Ovary (tissue), 9 donors: Measurements from ENCODE around the gene LHFPL6. TPM values are rescaled to one million over a fixed set of nuclear protein-coding genes. Genes with fewer than 3 reads are reported as not detected.

Experiments
- DNase-seq, 5 donors: peaks; one replicate each; pipeline ENCODE4 v3.0.0-alpha.2; 2019 to 2020
- H3K27ac ChIP-seq, 2 donors: fragments of 200-600 bp; one replicate each; pipeline versions ENCODE4 v1.5.1 to v1.8.0; 2019 to 2022
- H3K27me3 ChIP-seq: fragments of 200-600 bp; one replicate; pipeline ENCODE4 v1.8.0; 2022
- H3K36me3 ChIP-seq: fragments of 200-600 bp; sonication (generic); one replicate; pipeline ENCODE4 v1.5.1; 2019
- H3K4me1 ChIP-seq: one replicate; pipeline ENCODE4 v1.8.1; 2013; ENCODE audit warnings: mild to moderate bottlenecking, moderate library complexity; ENCODE audit not compliant: insufficient read depth
- H3K4me3 ChIP-seq: fragments of 200-600 bp; sonication (generic); one replicate; pipeline ENCODE4 v1.5.1; 2017
- H3K9me3 ChIP-seq, 2 donors: fragments of 200-600 bp in 1 of 2; sonication (generic) in 1 of 2; one replicate each; pipeline versions ENCODE4 v1.5.1 to v1.8.1; 2013 to 2019; ENCODE audit warnings: mild to moderate bottlenecking in 1 of 2, moderate library complexity in 1 of 2
- CTCF ChIP-seq, 3 donors: fragments of 450-650 bp in 2 of 3; fragments of 200-600 bp in 1 of 3; IDR thresholded peaks; one replicate each; pipeline versions ENCODE4 v1.5.1 to v1.8.0; 2016 to 2022; ENCODE audit warnings: antibody characterized with exemption in 3 of 3, mild to moderate bottlenecking in 1 of 3
- EP300 ChIP-seq: sonication (generic); formaldehyde crosslinking; IDR thresholded peaks from one replicate; pipeline ENCODE4 v1.6.1; 2017; ENCODE audit warnings: antibody characterized with exemption
- POLR2A ChIP-seq: fragments of 450-650 bp; IDR thresholded peaks from one replicate; pipeline ENCODE4 v1.6.1; 2017; ENCODE audit warnings: antibody characterized with exemption, mild to moderate bottlenecking, moderate library complexity
- WGBS, 3 donors: extraction: QIAGEN DNeasy Blood & Tissue Kit in 1 of 3; methylation state at CpG; one replicate each; pipeline versions ENCODE4 v1.1.5 to v1.1.7; 2013 to 2017; 5-methylcytosine and 5-hydroxymethylcytosine counted together
- intact Hi-C, 4 donors: fragments of 100-400 bp; cut with DNase I; formaldehyde crosslinking; loops; one replicate each; pipeline versions ENCODE4 v1.11.0 to v1.15.1; 2022 to 2023
- polyA plus RNA-seq, 2 donors: library from polyadenylated mRNA; stranded (reverse); fragments of 200-250 nt in 1 of 2; fragments of 350-450 nt in 1 of 2; fragmentation: Illumina TruSeq in 1 of 2; extraction: RNeasy Lipid Tissue Mini Kit (QIAGEN cat#74804) in 1 of 2; gene quantifications; one replicate each; pipeline ENCODE4 v1.2.3, GENCODE V29; 2013 to 2014
- total RNA-seq, 7 donors: library from RNA; depleted of rRNA in 2 of 7; stranded (reverse); fragments of >200 nt in 2 of 7; fragmentation: NEBNext Ultra II Directional in 3 of 7; extraction: Animal tissue kit (Norgen Biotek cat#: 25700) in 3 of 7; gene quantifications; one replicate each; pipeline versions ENCODE4 v1.1.0 to v1.2.4, GENCODE V29; 2016 to 2023
- donor health status: DM: no; HTN: no; CAD: no; lungs with moderate emphysema.
- donor health status: DM: no; HTN: no; CAD: no.
- donor health status: Bipolar disorder and iron deficiency.
- donor health status: DM: yes; HTN: yes; CAD: no.
- donor health status: DM: no; HTN: no; CAD: no.
- donor health status: DM: yes; HTN: yes; CAD: no.

LHFPL6 gene
- total and polyA plus RNA-seq, 9 donors = 19.7 to 136 (median 42.4) TPM

- Histone ChIP-seq H3K27ac (no peak overlapping the region), H3K27me3 (no peaks in the 10 kb centered on the region), H3K4me1 (peaks cover 3% of the 10 kb centered on the region), H3K36me3 (no peaks in the 10 kb centered on the region), H3K9me3 (no peaks in the 10 kb centered on the region), H3K4me3 (no peak overlapping the region)
- TF ChIP-seq CTCF (IDR thresholded peaks at IDR 0.05) (no peak), POLR2A (no peak), EP300 (no peak)
- intact Hi-C loops = no loop called here
- DNase-seq = no peak
- 94 to 98% (median 97%) methylated on average over 2 of the region's 2 CpGs for WGBS, 3 donors
Observed at GRCh38 chr13:39542361-39542760, 60.6 kb downstream of the LHFPL6 start.

DNA sequence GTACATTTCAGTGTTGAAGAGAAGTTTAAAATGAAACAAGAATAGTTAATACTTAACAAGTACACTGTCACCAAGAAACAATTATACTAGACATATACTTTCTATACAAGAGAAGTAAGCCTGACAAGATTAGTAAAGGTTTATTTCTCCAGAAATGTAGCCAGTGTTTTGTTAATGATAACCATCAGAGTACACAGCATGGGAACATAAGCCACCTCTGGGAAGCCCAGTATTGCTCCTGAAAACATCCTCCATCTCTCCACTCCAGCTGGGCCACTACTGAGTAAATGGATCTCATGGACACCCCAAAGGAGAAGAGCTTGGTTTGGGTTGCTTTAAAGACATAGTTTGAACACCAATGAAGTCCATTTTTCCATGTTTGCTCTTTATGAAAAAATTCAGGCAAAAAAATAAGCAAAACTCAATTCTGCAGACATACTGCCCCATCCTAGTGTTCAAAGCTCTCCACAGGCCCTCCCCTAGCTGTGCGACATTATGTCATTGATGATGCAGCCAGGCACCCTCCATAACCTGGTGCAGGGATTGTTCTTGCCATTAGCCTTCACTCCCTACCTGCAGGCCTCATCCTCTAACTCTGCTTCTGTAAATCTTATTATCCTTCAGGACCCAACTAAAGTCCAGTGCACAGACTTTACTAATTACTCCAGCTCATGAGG, 61.9 kb downstream of the LHFPL6 start:
- Histone ChIP-seq H3K9me3 (no peaks in the 10 kb centered on the region), H3K27me3 (no peaks in the 10 kb centered on the region), H3K36me3 (no peaks in the 10 kb centered on the region), H3K27ac (no peak overlapping the region), H3K4me1 (peaks cover 3% of the 10 kb centered on the region), H3K4me3 (no peak overlapping the region)
- WGBS, 3 donors = 98 to 100% (median 100%) methylated on average over 1 of the region's 1 CpG
- TF ChIP-seq CTCF (IDR thresholded peaks at IDR 0.05) (no peak), POLR2A (no peak), EP300 (no peak)
- DNase-seq = no peak
- intact Hi-C loops = no loop called here

DNA sequence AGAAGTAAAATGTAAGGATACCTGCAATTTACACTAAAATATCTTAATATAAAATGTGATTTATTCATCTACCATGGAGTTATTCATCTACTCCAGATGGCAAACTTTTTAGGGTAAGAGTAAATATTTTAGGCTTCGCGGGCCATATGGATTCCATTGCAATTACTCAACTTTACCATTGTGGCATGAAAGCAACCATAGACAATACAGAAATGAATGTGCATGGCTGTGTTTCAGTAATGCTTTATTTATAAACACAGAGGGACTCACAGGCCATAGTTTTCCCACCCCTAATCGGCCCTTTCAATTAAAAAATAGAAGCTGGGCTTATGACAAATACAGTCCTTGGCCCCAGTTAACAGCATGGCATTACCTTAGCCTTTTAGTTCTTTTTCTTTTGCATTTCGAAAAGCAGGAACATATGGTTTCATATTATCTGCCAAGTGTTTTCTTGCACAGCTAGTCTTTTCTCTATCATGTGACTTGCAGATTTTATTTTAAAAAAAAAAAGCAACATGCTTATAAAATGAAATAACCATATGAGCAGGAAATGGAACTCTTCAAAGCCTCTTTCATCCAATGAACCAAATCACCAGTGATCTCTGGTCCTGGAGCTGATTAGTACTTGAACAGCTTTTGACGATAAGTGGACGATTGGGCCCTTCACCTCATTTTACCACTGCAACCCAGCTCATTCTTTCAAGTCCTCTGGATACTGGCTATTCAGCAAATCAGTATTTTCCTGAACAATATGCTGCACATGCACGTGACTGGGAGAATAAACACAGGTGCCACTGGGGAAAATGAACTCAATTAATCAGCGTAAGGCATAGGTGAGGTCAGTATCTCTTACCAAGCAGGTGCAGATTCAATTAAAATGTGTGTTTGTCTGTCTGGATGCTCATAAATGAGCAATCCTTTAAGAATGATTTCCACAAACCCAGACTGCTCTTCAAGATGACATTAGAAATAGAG, 63.9 kb downstream of the LHFPL6 start:
- intact Hi-C loops = no loop called here
- Histone ChIP-seq H3K4me1 (peaks cover 3% of the 10 kb centered on the region), H3K4me3 (no peak overlapping the region), H3K27me3 (no peaks in the 10 kb centered on the region), H3K9me3 (no peaks in the 10 kb centered on the region), H3K27ac (no peak overlapping the region), H3K36me3 (no peaks in the 10 kb centered on the region)
- 82 to 93% (median 88%) methylated on average over 8 of the region's 8 CpGs for WGBS, 3 donors
- no peak for DNase-seq
- TF ChIP-seq POLR2A = no peak
- TF ChIP-seq CTCF (IDR thresholded peaks at IDR 0.05) = no peak

DNA sequence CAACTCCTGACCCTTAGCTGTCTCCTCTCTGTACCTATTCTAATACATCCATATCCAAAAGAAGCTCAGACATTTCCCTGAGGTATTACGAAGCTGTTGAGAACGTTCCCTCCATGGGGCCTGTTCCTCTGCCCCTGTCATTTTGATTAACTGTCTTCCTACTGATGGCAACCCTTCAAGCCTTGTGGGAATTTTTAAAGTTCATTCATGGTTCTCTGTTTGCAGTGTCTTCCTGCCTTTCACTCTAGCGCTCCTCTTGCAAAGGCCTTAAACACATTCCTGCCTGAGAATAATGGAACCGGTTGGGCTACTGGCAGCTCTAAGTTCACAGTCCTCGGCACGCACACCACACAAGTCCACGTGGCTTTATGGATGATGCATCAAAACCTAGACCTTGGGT, 66.1 kb downstream of the LHFPL6 start:
- intact Hi-C loops = no loop called here
- peaks cover 3% of the 10 kb centered on the region for H3K4me1 ChIP-seq
- H3K9me3 ChIP-seq = no peaks in the 10 kb centered on the region
- H3K4me3 ChIP-seq = no peak overlapping the region
- TF ChIP-seq CTCF (IDR thresholded peaks at IDR 0.05) (no peak), EP300 (no peak), POLR2A (no peak)
- no peak for DNase-seq
- H3K36me3 ChIP-seq = no peaks in the 10 kb centered on the region
- H3K27me3 ChIP-seq = no peaks in the 10 kb centered on the region
- WGBS, 3 donors = 87 to 92% (median 89%) methylated on average over 7 of the region's 7 CpGs
- H3K27ac ChIP-seq = no peak overlapping the region
